A673 (cell line): ENCODE measurements around the gene TBL1X. TPM values are rescaled to one million over a fixed set of nuclear protein-coding genes. Genes with fewer than 3 reads are reported as not detected.

Experiments
- BruUV-seq: library from RNA; stranded (reverse); fragments of 400-500 nt; replicated peaks from 2 replicates; lab custom pipeline; 2021; lab: Mats Ljungman, UMichigan
- CTCF ChIA-PET: fragments of 300-600 bp; sonication (Branson Sonifier 250); formaldehyde crosslinking; loops from one replicate; lab custom pipeline; 2022; ENCODE audit warnings: antibody characterized with exemption; lab: Charles Lee
- POLR2A ChIA-PET: fragments of 300-600 bp; sonication (Branson Sonifier 250); formaldehyde crosslinking; loops from one replicate; lab custom pipeline; 2022; ENCODE audit warnings: antibody characterized with exemption; ENCODE audit not compliant: low non-redundant PET; lab: Charles Lee
- DNase-seq: peaks from one replicate; pipeline ENCODE4 v3.0.0-alpha.2; 2015; ENCODE audit warnings: low spot score
- H3K27ac ChIP-seq: fragments of 200-600 bp; sonication (generic); 2 replicates; pipeline ENCODE4 v1.5.1; 2016; ENCODE audit warnings: mixed run types, low read depth, mild to moderate bottlenecking, mixed read lengths, antibody characterized with exemption, low read length; ENCODE audit not compliant: poor library complexity, severe bottlenecking
- H3K27me3 ChIP-seq: fragments of 200-600 bp; sonication (generic); replicated peaks from 2 replicates; pipeline ENCODE4 v1.6.1; 2017; ENCODE audit warnings: mixed run types, low read depth, mild to moderate bottlenecking, mixed read lengths, antibody characterized with exemption, low read length; ENCODE audit not compliant: insufficient read depth, poor library complexity
- H3K36me3 ChIP-seq: fragments of 200-600 bp; sonication (generic); 2 replicates; pipeline ENCODE4 v1.6.1; 2016; ENCODE audit warnings: mixed run types, mild to moderate bottlenecking, mixed read lengths, antibody characterized with exemption, low read length; ENCODE audit not compliant: insufficient read depth, poor library complexity, severe bottlenecking
- H3K4me1 ChIP-seq: fragments of 200-600 bp; sonication (generic); 2 replicates; pipeline ENCODE4 v1.6.1; 2017; ENCODE audit warnings: mixed run types, mild to moderate bottlenecking, mixed read lengths, antibody characterized with exemption, low read length; ENCODE audit not compliant: insufficient read depth, poor library complexity, severe bottlenecking
- H3K4me3 ChIP-seq: fragments of 200-600 bp; sonication (generic); 2 replicates; pipeline ENCODE4 v1.5.1; 2016; ENCODE audit warnings: low read depth, mixed run types, mild to moderate bottlenecking, mixed read lengths, low read length; ENCODE audit not compliant: poor library complexity, severe bottlenecking
- H3K9me3 ChIP-seq: fragments of 200-600 bp; sonication (generic); 2 replicates; pipeline ENCODE4 v1.6.1; 2016; ENCODE audit warnings: mixed run types, low read depth, mild to moderate bottlenecking, mixed read lengths, antibody characterized with exemption, low read length; ENCODE audit not compliant: poor library complexity, severe bottlenecking
- EZH2 ChIP-seq: fragments of 200-600 bp; sonication (generic); IDR thresholded peaks from 2 replicates; pipeline ENCODE4 v1.6.1; 2017; ENCODE audit warnings: borderline replicate concordance, low read depth, mild to moderate bottlenecking, mixed read lengths, antibody characterized with exemption, low read length; ENCODE audit not compliant: poor library complexity, severe bottlenecking
- intact Hi-C: fragments of 100-400 bp; cut with micrococcal nuclease; formaldehyde crosslinking; loops from one replicate; pipeline ENCODE4 v1.10.0; 2022; ENCODE audit not compliant: unreplicated experiment
- total RNA-seq: library from RNA; stranded (reverse); gene quantifications from 2 replicates; pipeline ENCODE4 v1.2.3, GENCODE V29; 2021
- TF ChIP-seq, protein P1 (sequence below): fragments of 300-800, 200-600 bp; sonication (generic); conservative IDR thresholded peaks from 2 replicates; pipeline ENCODE4 v1.5.1; 2017; ENCODE audit warnings: low read depth, mild to moderate bottlenecking, antibody characterized with exemption, low read length, moderate library complexity, mixed read lengths

Gene TBL1X
- total RNA-seq, 1 experiment from 2014 or later, result 26.9 TPM

- no peak overlapping the region for H3K27ac ChIP-seq
- ChIA-PET POLR2A (no interaction called here), CTCF (no interaction called here)
- no peak overlapping the region for H3K4me3 ChIP-seq
- H3K9me3 ChIP-seq, result peaks cover 3% of the 10 kb centered on the region
- TF ChIP-seq, protein P1, sequence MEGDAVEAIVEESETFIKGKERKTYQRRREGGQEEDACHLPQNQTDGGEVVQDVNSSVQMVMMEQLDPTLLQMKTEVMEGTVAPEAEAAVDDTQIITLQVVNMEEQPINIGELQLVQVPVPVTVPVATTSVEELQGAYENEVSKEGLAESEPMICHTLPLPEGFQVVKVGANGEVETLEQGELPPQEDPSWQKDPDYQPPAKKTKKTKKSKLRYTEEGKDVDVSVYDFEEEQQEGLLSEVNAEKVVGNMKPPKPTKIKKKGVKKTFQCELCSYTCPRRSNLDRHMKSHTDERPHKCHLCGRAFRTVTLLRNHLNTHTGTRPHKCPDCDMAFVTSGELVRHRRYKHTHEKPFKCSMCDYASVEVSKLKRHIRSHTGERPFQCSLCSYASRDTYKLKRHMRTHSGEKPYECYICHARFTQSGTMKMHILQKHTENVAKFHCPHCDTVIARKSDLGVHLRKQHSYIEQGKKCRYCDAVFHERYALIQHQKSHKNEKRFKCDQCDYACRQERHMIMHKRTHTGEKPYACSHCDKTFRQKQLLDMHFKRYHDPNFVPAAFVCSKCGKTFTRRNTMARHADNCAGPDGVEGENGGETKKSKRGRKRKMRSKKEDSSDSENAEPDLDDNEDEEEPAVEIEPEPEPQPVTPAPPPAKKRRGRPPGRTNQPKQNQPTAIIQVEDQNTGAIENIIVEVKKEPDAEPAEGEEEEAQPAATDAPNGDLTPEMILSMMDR, result no peak
- TF ChIP-seq EZH2, result no peak
- H3K36me3 ChIP-seq, result no peaks in the 10 kb centered on the region
- intact Hi-C loops, result no loop called here
- no TSS peak for BruUV-seq
- H3K4me1 ChIP-seq, result no peaks in the 10 kb centered on the region
- no peaks in the 10 kb centered on the region for H3K27me3 ChIP-seq
- no peak for DNase-seq
Observed at GRCh38 chrX:9681011-9681410, 216.2 kb downstream of the TBL1X start.

GRCh38 chrX:9681422-9681821 lies 216.6 kb downstream of the TBL1X start:
- ChIA-PET CTCF (no interaction called here), POLR2A (no interaction called here)
- H3K4me3 ChIP-seq, result no peak overlapping the region
- intact Hi-C loops, result no loop called here
- no peak overlapping the region for H3K27ac ChIP-seq
- H3K4me1 ChIP-seq, result no peaks in the 10 kb centered on the region
- no peaks in the 10 kb centered on the region for H3K36me3 ChIP-seq
- no peaks in the 10 kb centered on the region for H3K27me3 ChIP-seq
- DNase-seq, result no peak
- TF ChIP-seq EZH2, result no peak
- TF ChIP-seq, protein P1, result no peak
- peaks cover under 1% of the 10 kb centered on the region for H3K9me3 ChIP-seq
- BruUV-seq, result no TSS peak

DNA sequence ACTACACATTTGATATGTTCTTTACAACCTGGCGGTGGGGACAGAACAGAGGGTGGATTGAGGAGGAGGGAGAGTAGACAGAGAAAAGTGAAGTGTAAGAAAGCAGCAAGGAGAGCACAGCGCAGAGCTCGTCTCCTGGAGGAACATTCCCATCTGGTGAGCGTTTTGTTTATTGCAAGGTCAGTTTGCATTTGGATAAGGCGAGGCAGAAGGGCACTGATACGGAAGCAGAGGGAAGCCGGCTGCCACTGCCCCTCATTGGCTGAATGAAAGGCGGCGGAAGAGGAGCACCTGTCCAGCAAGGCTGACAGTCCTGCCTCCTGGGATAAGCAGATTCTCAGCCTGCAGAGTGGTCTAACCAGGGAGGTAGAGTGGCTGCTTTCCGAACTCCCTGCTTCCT lies 217.6 kb downstream of the TBL1X start:
- Histone ChIP-seq H3K9me3 (no peaks in the 10 kb centered on the region), H3K4me3 (no peak overlapping the region), H3K36me3 (no peaks in the 10 kb centered on the region), H3K27me3 (no peaks in the 10 kb centered on the region), H3K4me1 (no peaks in the 10 kb centered on the region), H3K27ac (no peak overlapping the region)
- DNase-seq, result no peak
- intact Hi-C loops, result no loop called here
- TF ChIP-seq, protein P1, result no peak
- no peak for TF ChIP-seq EZH2
- BruUV-seq, result no TSS peak
- CTCF ChIA-PET, result no interaction called here
- POLR2A ChIA-PET, result no interaction called here
